NT2/D1 (cell line): ENCODE results near the gene SH3RF1.

ENCODE experiments used
- SUZ12 ChIP-seq: IDR thresholded peaks from 2 replicates; pipeline ENCODE4 v1.6.1; 2011; ENCODE audit not compliant: insufficient read length, insufficient read depth; ENCODE audit errors: extremely low read depth
- YY1 ChIP-seq: IDR thresholded peaks from 2 replicates; pipeline ENCODE4 v1.6.1; 2011; ENCODE audit not compliant: insufficient read length, insufficient read depth
- ZNF274 ChIP-seq: IDR thresholded peaks from 2 replicates; pipeline ENCODE4 v1.6.1; 2011; ENCODE audit warnings: mild to moderate bottlenecking, low read depth, low read length

DNA sequence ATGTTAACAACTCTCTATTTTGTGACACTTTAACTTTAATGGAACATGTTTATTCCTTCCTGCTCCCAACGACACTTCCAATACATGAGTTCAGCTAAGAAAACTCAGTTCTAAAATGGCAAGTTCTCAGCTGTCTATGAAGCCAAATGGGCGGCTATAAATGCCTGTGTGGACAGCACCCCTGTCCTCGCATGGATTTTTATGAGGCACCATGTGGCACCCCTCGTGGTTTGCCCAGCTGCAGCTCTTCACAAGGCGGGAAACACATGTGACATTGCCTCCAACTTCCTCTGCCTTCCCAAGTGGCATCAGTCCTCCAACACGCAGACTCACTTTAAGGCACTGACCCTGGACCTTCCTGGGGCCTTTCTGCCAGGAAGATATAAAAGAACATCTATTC is 48.0 kb downstream of the SH3RF1 start:
- TF ChIP-seq ZNF274 (no peak), YY1 (no peak), SUZ12 (no peak)
